ENCODE results near the gene ATG9B.

- no peak for TF ChIP-seq POLR2AphosphoS5 (IDR thresholded peaks at IDR 0.05; ENCODE audit: low read depth, low read length)
- TF ChIP-seq SIN3A (IDR thresholded peaks at IDR 0.05; ENCODE audit: borderline replicate concordance, insufficient read depth, low read depth, low read length): no peak
These were observed 30.0 kb downstream of the ATG9B start for GRCh38 chr7:150994141-150994837.

Data from Panc1 (cell line).